Activated CD4-positive, alpha-beta T cell treated with anti-CD3 and anti-CD28 coated beads for 4 hours (primary cell): ENCODE measurements around the gene LXN.
A peak's percentile ranks its signal among the peaks of the same experiment; 100 is the strongest.
"Not testable (repeated sequence)": the region's sequence is repeated elsewhere in the genome, so short reads cannot be mapped to it uniquely, and the experiment has no call there.

Experiments used
- DNase-seq, 2 donors: peaks; one replicate each; pipeline ENCODE4 v3.0.0-alpha.2; 2020

Gene LXN, protein sequence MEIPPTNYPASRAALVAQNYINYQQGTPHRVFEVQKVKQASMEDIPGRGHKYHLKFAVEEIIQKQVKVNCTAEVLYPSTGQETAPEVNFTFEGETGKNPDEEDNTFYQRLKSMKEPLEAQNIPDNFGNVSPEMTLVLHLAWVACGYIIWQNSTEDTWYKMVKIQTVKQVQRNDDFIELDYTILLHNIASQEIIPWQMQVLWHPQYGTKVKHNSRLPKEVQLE

DNA sequence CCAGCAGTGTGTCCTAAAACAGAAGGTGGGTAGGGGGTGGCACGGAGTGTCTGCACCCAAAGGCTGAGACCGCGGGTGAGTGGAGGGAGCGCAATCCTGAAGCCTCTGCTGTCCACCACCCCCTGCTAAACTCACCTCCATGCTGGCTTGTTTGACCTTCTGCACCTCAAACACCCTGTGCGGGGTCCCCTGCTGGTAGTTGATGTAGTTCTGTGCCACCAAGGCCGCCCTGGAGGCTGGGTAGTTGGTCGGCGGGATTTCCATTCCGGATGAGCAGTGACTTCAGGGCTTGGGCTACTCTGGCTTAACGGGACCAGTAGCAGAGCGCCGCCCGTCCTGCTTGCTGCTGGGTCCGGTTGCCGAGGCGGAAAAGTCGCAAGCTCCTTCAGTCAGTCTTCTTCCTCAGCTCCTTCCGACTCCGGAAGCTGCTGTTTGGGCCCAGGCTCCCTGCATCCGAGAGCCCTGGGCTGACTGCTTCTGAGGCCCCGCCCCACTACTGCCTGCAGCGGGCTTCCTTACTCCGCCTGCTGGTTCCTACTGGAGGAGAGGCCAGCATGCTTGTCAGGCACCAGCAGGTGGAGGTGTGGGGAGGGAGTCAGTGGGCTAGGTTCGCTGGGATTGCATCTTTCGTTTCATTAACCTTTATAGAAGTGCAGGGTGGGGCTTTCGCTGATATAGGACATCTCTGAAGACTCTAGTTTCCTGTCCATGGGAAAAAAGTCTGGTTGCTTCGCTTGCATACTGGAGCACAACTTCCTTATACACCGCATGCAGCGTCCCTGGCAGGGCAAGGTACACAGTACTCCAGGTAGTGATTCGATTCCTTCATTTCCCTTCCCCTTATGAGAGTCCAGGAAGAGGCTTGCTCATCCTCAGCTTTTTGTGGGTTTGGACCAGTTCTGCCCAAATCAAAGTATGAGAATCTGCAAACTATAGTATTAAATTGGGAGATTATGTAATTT lies at the start of gene LXN:
LXN (minus strand) TSS at position 434 of the 962 bp plus-strand sequence; CDS start at position 264, 170 bp downstream.
- peak; percentile 71 to 72 for DNase-seq

DNA sequence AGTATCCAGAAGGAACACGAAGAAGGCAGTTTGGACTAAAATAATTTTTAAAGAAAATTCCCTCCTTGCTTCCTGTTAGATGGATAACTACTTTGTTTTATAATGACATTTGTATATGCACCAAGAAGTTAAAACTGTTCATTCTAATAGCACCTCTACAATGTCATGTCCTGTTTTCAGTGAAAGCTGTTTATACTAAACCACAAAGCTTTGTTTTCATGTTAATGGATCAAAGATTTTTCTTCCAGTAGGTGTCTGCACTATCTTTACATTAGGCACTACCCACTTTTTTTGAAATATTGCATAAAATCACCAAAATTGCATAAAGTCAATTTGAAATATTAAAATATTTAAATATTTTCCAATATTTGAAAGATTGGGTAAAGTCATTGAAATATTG lies 49.7 kb upstream of the LXN start:
- no peak for DNase-seq

DNA sequence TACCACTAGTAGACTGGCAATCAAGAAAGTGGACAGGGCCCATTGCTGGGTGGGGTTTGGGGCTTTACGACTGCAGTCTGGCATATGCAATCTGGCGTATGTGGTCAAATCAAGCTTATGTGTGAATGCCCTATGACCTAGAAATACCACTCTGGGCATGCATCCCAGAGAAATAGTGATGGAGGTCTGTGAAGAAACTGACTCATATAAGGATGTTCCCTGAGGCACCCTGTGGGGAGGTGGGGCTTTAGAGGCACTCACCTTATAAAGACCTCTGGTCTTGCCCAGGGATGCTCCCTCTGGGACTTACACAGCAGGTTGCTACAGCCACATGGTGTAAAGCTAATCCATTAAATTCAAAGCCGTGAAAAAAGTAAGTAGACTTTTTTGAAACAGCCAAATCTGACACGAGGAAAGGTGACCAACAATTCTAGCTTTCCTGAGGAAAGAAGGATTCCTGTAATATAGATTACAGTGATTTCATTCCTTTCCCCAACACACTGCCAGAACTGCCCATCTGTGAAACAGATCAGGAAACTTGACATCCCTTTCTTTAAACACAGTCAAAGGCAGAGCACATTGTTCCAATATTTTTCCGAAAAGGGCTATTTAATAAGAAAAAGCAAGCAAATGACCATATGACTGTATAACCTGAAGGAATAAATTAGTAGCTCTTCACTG lies 46.2 kb upstream of the LXN start:
- DNase-seq = no peak

DNA sequence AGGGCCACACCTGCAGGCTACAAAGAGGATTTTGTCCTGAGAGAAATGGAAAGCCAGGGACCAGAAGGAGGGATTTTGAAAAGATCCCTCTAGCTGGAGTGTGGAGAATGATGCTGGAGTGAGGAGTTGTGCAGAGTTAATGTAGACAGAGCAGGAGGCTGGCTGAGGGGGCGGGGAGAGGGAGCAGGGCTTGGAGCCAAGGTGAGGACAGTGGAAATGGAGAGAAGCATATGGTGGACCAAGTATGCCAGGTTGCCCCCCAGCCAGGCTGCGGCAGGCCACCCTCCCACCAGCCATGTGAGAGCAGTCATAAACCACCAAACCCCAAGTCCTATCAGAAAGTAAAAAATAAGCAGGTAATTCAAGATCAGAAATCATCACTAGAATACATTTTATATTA lies 45.1 kb upstream of the LXN start:
- DNase-seq = no peak

DNA sequence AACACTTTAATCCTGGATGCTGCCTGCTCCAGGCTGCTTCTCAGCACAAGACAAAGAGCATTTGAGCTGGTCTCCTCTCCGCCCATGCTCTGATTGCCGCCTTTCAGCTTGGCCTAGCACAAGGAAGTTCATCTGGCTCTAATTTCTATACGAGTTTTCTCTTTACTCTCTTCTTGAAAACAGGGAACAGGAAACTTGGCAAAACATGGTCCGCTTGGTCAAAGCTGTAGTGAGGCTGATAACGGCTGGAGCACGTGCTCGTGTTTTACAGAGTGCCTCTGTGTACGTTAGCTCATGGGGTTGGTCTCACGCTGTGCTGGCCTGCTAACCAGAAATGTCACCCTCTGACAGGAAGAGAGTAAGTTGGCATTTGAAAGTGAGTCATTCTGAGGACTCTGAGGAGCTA lies 40.6 kb upstream of the LXN start:
- no peak for DNase-seq

DNA sequence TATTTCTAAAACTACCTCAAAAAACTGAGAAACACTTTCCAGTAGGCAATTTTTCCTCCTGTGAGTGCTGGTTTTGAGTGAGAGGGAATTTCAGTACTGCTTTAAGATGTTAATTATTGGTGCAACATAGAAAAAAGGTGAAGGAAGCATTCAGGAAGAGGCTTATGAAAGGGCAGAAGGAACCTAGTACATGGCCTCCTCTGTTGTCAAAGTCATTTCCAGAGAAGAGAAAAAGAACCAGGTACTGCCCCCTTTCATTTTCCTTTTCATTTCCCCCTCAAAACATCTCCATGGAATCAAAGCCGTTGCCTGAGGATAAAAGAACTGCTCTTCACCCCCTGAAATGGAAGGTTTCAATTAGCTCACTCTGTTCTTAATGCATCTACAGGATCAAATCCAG lies 40.0 kb upstream of the LXN start:
- DNase-seq = no peak

DNA sequence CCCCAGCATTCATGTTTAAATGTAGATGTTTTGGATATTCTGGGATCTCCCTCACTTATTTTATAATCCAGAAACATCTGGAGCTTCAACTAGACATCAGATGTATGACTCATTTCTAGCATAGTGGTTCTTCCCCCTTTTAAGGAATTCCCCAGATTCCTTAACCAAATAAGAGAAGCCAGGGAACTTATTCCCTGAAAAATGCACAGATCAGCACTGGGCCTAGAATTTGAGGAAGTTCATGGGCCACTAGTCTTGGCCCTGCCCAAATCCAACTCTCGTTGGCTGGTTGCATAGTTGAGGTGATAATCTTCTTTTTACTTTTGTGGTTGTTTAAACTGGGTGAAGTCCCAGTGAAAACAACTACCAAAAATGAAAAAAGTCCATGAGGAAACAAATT lies 39.4 kb upstream of the LXN start:
- DNase-seq = no peak

DNA sequence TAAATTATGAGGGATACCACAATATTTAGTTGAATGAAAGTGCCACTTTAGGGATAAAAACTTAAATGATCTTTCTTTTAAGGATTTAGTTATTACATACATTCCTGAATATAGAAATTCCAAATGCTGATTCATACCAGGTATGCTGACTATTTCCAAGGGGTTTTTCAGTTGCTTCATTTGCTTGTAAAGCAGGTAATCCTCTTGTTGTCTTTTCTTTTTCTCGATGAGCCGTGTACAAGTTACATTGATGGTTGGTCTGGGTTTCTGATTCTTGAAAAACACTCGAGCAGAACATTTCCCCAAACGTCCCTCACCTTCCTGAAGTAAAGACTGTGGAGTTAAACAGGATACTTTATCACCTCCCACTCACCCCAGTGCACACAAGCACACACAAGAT lies 38.2 kb upstream of the LXN start:
- no peak for DNase-seq

DNA sequence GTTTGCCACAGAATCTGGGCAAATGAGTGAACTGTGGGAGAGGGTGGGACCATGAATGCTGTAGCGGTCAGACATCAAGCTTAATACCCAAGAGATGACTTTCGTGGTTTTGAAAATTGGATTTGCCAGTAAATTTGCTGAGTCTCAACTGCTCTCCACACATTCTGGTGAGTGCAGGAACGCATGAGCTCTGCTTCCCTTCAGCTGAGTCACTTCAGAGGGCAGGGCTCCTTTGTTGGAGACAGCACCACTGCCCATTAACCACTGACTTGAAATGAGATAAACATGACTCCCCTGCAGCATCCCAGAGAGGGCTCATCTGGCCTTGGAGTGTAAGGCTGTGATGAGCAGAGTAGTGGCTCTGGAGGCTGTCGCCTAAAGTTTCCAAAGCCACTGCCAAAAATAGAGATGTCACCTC lies 37.2 kb upstream of the LXN start:
- no peak for DNase-seq

DNA sequence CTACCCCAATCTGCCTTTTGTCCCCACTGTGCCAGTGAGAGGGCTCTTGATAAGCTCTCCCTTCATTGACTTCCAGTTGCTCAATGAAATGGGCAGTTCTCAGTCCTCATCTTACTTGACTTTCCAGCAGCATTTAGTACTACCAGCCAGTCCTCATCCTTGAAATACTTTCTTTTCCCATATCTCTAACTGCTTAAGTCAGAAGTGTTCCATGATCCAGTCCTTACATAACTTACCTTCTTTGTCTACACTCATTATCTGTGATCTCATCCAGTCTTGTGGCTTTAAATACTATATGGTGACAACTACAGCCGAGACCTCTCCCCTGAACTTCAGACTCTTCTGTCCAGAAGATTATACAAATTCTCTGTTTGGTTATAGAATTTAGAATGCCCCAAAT lies 31.1 kb upstream of the LXN start:
- DNase-seq = no peak

DNA sequence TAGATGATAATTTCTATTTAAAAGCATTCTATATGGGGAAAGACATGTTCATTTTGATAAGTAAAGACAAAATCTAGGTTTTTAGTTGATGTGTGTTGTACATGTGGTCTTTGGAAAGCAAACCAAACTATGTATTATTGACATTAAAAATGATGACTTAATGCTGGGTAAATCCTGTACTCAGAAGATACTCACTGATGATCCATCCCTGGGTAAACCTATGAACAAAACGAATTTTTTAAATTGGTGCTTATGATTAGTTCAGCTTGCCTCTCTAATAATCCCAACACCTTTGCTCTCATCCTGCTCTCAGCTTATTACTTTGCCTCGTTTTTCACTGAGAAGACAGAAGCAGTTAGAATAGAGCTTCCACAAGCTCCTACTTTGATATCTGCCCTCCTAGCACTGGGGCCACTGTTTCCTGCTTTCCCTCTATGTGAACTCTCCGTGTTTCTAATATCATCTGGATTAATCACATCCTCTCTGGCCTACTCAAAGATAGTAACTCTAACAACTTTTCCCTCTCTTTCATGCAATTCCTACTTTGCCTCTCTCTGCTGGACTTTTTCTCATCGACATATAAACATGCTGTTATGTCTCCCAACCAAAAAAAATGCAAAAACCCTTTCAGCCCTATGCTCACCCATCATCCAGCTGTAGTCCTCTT lies 30.5 kb upstream of the LXN start:
- DNase-seq = no peak

DNA sequence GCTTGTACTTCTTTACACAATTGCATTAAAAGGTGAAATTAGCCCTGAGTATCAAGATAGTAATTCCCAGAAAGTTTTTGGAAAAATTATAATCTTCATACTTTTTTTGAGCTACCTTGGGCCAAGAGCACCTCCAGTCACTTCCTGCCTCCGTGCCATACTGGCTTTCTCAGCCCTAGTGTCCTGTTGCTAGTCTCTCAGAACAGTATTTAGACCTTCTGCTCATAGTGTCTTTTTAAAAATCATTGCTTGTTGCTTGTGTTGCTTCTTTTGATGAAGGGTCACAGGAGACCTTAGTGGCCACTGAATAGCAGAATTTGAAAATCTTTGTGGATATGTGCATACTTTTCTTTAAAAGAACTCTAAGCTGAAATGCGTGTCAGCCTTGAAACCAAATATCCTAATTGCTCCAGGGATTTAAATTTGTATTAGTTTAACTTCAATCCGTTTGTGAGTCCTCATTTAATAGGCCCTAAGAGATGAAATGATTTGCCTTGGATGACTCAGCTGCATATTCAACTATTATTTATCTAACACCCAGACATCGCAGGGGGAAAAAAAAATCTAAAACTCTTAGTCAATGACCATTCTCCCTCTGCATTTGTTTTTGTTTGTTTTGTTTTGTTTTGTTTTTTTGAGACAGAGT lies 29.1 kb upstream of the LXN start:
- no peak for DNase-seq

DNA sequence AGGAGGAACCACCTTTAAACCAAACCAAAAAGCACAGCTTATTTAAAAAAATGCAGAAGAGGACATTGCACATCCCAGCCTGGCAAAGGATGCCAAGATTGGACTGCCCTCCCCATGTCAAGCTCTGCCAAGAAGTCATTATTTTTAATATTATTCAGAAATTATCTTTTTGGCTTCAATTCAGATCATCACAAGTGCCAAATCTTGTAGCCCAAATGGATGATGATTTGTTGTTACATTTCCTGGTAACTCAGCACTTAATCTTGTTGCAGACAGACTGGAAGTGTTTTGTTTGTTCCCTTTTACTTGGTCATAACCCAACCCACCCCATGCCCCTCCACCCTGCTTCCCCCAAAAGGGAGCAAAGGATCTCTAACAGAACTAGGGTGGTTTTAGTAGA lies 28.1 kb upstream of the LXN start:
- no peak for DNase-seq

DNA sequence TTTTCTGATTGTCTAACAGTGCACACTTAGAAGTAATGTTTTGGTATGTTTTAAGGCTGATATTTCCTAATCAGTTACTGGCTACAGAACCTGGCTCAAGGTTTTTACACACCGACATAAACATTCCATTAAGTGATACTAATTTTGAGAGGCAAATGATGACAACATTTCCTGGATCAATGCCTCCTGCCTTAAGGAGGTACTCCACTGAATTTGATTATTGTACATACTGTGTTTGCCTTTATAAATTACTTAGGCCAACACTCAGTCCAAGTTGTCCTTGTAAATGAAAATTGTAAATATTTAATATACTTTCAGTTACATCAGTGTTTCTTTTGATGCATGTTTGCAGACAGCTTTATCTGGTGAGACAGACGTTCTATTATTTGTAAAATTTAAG lies 24.2 kb upstream of the LXN start:
- DNase-seq = no peak

DNA sequence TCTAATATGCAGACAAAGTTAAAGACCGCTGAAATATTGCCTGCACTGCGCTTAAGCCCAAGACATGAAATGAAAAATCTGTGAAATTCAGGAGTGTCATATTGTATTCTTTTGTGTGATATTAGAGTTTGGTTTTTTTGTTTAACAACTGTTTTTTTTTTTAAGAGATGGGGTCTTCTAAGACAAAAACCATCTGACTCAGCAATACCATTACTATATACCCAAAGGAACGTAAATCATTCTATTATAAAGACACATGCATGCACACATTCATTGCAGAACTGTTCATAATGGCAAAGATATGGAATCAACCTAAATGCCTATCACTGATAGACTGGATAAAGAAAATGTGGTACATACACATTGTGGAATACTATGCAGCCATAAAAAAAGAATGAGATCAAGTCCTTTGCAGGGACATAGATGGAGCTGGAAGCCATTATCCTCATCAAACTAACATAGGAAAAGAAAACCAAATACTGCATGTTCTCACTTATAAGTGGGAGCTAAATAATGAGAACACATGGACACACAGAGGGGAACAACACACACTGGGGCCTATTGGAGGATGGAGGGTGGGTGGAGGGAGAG lies 21.5 kb upstream of the LXN start:
- not testable (repeated sequence) for DNase-seq

DNA sequence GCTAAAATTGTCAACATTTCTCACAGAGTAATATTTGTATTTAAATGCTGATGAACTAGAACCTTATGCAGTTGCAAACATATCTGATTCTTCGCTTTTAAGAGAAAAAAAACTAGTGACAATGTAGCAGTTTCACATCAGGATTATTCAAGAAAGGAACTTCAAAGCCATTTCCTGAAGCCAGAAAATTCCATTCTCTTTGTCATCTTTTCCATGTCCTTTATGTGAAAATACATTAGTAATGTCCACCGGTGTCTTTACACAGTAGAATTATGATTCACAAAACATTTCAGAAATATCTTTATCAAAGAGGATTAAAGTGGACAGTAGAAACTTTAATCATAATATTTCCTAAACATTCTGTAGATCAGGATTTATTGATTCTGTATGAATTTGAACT lies 12.7 kb upstream of the LXN start:
- no peak for DNase-seq

DNA sequence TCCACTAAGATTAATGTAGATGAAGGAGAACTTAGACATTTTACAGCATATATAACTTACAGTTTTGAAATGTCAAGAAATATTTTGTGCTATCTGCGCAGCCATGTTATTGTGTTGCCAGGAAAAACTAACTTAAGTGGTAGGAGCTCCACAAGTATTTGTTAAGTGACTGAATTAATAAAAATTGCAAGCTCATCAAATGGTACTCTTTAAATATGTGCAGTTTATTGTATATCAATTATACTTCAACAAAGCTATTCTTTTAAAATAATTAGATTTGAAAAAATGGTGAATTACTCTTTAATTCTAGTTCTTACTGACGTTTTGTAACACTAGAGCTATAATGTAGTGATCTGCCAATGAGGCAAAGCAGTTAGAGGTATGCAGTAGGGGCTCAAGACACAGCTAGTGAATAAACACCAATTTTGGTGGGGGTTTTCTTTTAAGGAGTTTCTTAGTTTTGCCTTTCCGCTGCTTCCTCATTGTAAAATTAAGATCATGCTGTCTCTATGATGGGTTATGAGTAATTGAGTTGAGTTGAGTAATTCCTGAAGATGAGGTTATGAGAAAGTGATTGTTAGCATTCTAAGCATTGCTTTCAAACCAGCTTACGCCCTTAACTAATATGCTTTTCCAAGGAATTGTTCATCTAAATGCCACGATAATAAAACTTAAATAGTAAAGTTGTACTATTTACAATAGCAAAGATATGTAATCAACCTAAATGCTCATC lies 10.9 kb upstream of the LXN start:
- no peak for DNase-seq

DNA sequence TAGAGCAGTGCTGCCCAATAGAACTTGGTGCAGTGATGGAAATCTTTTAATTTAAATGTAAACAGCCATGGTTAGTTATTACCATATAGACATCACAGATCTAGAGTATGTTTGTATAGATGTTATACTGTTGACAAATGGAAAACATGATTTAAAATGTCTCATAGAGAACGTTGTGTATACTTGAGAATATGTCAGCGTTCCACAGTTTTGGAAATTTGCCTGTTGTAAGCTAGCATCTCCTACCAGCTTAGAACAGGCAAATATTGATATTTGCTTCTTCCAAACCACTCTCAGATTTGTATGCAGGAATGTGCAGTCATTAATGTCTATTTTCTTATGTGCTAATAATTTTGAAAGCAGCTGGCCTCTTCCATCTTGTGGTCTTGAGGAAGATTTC lies 8.4 kb upstream of the LXN start:
- DNase-seq = no peak

DNA sequence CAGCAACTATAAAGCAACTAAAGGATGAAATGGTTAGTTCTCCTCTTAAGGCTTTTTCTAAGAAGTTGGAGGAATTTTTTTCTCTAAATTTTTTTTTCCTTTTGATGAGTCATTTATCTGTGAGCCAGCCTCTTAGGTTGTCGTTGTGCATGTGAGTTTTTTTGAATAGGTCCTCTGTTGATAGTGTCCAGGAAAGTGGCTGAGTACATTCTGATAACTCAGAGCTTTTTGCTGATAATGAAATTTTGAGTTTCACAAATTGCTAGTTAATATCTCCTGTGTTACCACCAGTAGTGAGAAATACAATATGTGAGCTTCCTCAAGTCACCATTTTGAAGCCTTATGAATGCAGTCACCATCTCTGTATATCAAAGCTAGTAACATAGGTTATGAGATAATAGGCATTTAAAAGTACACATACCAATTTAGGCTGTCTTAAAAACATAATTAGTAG lies 7.1 kb upstream of the LXN start:
- no peak for DNase-seq

DNA sequence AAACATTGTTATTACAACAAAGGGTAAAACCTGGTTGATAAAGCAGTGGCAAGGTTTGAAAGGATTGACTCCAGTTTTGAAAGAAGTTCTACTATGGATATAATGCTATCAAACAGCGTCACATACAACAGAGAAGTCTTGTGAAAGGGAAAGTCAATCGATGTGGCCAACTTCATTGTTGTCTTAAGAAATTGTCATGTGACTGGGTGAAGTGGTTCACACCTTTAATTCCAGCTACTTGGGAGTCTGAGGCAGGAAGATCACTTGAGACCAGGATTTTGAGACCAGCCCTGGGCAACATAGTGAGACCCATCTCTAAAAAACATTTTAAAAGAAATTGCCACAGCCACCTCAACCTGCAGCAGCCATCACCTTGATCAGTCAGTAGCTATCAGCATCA lies 6.2 kb upstream of the LXN start:
- DNase-seq = no peak

DNA sequence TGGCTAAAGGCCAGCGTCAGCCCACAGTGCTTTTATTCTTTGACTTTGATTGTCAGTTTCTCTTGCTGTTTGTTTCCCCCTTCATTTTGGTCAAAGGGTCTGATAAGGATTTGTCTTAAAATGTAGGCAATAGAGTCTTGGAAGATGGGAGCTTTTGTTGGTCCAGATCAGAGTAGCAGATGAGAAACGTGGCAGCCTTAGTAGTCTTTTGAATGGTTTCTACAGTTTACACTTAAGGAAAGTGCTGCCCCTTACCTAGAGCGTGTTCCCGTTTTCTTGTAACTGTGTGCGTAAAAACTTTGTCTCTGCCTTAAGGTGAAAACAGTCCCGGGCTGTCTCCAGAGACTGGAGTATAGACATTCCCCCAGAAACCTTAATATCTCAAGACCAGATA lies 630 bp downstream of the LXN start:
- no peak for DNase-seq

DNA sequence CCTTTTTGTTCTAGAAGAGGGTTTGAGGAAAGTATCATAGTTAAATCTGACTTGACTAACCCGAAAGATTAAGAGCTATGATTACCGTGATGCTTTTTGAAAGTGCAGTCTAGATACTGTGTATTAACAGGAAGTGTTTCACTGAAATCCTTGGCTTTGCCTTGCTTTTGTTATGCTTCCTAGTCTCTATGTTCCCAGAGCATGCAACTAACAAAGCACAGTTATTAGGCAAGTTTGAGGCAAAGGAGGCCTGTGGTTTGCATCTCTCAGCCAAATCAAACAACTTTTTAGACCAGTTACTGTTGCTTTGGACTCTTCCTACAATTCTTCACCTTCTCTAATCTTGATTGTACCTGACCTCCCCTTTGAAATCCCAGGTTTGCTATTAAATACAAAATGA lies 3.9 kb downstream of the LXN start:
- DNase-seq = no peak
